Fibroblast of skin of right biceps (primary cell): Measurements from ENCODE around the gene GALNT17.

Source experiments
- DNase-seq: peaks from one replicate; pipeline ENCODE4 v3.0.0-alpha.2; 2013

The GALNT17 gene

GRCh38 chr7:71466448-71467145 is 334.7 kb downstream of the GALNT17 start:
- no peak for DNase-seq

- DNase-seq: no peak
Observed at GRCh38 chr7:71470326-71470725, 338.4 kb downstream of the GALNT17 start.

GRCh38 chr7:71470830-71471229 is 338.9 kb downstream of the GALNT17 start:
- DNase-seq: no peak

DNA sequence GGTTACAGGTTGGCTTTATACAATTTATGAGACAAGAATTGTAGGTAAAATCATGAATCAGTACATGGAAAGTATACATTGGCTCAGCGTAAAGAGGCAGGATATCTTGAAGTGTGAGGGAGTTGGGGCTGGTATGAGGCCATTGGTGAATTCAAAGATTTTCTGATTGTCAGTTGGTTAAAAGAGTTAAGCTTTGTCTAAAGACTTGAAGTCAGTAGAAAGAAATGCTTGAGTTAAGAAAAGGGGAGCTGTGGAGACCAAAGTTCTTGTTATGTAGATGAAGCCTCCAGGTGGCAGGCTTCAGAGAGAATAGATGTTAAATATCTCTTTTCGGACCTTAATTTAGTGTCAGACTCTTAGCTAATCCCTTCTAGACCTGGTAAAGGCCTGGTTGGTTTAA is 341.0 kb downstream of the GALNT17 start:
- DNase-seq: no peak

DNA sequence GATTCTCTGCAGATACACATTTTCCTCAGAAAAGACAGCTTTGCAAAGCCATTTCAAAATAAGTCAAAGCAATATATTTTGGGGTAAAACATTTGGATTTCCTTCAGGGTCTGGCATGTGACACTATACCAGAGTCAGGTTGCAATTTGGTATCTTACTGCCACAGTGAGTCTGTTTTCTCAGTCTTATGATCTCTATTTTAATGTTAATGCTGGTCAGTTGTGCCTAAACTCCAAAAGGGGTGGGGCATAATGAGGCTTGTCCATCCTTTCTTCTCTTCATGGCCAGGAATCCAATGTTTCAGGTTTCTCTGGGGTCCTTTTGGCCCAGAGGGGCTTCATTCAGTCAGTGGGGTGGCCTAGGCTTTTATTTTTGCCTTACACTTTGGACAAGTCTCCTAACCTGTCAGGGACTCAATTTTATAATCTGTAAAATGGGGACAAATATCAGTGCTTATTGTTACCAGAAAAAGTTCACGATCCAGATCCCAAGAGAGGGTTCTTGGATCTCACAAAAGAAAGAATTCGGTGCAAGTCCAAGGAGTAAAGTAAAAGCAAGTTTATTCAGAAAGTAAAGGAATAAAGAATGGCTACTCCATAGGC is 341.5 kb downstream of the GALNT17 start:
- DNase-seq: no peak

- no peak for DNase-seq
Observed at GRCh38 chr7:71477441-71477840, 345.5 kb downstream of the GALNT17 start.

- no peak for DNase-seq
Observed at GRCh38 chr7:71479231-71479630, 347.3 kb downstream of the GALNT17 start.

DNA sequence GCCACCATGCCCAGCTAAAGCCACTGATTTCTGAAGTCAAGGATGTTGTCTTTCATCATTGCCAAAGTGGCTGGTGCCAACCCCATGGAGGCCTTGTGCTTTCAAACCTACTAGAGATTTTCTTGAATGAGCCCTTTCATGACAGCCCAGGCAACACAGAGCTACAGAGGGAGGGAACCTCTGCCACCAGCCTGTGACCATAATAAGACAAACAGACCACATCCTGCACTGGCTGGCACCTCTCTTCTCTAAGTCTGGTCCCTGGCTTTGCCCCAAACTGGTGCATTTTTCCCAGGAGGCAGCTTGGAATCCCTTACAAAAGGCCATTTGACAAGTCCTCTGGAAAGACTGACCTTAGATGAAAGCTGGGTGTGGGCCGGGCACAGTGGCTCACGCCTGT is 348.8 kb downstream of the GALNT17 start:
- no peak for DNase-seq

DNA sequence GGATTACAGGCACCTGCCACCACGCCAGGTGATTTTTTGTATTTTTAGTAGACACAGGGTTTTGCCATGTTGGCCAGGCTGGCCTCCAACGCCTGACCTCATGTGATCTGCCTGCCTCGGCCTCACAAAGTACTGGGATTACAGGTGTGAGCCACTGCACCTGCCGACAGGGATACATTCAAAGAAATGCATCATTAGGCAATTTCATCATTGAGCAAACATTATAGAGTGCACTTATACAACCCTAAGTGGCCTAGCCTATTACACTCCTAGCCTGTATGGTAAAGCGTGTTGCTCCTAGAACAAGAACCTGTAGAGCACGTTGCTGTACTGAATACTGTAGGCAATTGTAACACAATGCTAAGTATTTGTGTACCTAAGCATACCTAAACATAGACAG is 350.3 kb downstream of the GALNT17 start:
- no peak for DNase-seq

GRCh38 chr7:71484380-71484779 is 352.4 kb downstream of the GALNT17 start:
- peak; percentile 85 for DNase-seq

DNA sequence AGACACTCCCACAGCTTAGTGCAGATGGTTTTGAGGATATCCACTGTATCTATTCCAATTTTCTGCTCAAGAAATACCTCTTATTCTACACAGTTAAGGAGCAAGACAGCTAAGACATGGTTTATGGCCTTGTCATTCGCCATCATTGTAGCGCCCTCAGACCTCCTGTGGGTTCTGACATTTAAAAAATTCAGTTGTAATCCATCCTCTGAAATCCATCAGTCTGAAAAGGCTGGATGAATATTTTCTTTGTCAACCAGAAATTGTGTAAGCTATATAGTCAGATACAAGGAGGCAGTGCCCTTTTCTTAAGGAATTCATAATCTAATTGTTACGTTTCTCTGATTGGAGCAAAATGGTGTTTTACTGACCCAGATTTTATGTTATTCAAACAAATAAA is 353.6 kb downstream of the GALNT17 start:
- peak; percentile 43 for DNase-seq

DNA sequence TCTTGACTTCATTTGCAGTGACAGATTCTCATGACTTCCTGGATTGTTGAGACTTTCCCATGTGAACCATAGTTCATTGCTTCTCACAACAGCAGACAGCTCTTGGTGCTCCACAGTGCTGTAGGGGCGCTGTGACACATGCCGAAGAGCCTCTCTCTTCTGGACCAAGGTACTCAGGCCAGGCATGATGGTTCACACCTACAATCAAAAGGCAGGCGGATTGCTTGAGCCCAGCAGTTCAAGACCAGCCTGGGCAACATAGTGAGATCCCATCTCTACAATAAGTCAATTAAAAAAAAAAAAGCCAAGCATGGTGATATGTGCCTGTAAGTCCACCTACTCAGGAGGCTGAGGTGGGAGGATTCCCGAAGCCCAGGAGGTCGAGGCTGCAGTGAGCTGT is 354.5 kb downstream of the GALNT17 start:
- DNase-seq: no peak

DNA sequence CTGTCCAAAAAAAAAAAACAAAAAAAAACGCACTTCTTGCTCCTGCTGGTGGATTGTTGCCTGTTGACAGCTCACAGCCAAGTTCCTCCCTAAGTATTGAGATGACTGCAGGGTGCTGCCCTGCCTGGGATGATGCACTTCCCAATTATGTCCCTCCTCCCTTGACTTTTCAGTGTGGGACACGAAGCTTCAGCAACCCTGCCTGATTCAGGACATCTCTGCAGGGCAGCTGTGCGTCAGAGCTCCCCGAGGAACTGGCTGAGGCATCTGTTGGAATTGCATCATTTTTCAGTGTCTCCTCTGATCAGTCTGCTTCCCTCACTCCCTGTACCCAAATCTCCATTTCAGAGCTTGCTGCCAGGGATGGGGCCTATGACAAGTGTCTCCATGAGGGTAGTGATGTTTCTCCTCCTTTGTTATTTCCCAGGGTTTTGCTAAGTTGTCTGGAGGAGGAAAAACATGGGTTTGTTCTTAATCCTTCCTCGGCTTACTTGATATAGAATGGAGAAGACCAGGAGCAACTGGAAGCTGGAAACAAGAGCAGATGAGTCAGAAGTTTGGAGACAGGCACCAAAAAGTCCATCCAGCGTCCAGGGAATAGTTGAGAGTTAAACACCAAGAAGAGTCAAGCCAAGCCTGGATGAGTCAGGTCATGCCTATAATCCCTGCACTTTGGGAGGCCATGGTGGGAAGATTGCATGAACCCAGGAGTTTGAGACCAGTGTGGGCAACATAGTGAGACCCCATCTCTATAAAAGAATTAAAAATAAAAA is 355.1 kb downstream of the GALNT17 start:
- peak; percentile 98 for DNase-seq

- peak; percentile 84 for DNase-seq
Observed at GRCh38 chr7:71488308-71488707, 356.4 kb downstream of the GALNT17 start.

- DNase-seq: peak; percentile 18
Observed at GRCh38 chr7:71491336-71491735, 359.4 kb downstream of the GALNT17 start.

GRCh38 chr7:71495828-71496227 is 363.9 kb downstream of the GALNT17 start:
- DNase-seq: no peak

- DNase-seq: no peak
Observed at GRCh38 chr7:71497256-71497946, 365.5 kb downstream of the GALNT17 start.

GRCh38 chr7:71498381-71498780 is 366.4 kb downstream of the GALNT17 start:
- DNase-seq: no peak

DNA sequence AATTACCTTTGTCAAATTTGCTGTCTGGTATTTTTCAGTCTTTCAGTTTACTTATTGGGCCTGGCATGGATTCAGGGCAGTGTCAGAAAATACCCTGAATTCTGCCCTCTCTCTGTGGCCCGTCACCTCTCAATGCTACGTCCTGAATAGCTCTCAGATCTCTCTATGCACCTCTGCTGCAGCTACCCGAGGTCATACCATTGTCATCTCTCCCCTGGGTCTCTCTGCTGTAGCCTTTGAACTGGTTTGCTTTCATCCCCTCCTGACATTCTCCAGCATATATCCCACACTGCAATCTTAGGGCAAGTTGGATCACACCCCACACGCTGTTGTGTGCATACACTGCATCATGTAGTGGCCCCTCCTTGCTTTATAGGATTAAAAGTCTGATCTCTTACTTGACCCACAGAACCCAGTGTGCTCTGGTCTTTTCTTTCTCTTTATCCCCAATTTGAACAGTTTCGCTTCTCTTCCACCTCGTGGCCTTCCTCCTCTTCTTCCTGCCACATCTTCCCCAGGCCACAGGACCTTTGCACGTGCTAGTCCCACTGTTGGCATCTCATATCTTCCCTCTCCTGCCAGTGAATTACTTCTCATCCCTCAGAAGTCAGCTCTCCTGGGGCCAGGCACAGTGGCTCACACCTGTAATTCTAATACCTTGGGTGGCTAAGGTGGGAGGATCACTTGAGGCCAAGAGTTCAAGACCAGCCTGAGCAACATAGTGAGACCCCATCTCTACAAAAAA is 372.9 kb downstream of the GALNT17 start:
- DNase-seq: no peak

DNA sequence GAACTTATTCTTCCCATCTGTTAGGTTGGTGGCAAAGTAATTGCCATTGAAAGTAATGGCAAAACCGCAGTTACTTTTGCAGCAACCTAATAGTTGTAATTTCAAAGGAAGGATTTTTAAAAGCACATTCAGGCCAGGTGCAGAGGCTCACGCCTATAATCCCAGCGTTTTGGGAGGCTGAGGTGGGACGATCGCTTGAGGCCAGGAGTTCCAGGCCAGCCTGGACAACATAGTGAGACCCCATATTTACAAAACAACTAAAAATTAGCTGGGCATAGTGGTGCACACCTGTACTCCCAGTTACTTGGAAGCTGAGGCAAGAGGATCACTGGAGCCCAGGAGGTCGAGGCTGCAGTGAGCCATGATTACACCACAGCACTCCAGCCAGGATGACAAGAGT is 374.9 kb downstream of the GALNT17 start:
- DNase-seq: no peak

GRCh38 chr7:71507680-71508602 is 376.0 kb downstream of the GALNT17 start:
- DNase-seq: no peak

GRCh38 chr7:71509381-71509780 is 377.4 kb downstream of the GALNT17 start:
- DNase-seq: no peak
